GM12891 (cell line): ENCODE measurements around the gene PEX5L.

Experiments
- POLR2AphosphoS5 ChIP-seq: IDR thresholded peaks from 2 replicates; pipeline ENCODE4 v1.6.1; 2011; ENCODE audit warnings: low read depth, low read length, control low read depth
- TAF1 ChIP-seq: IDR thresholded peaks from 2 replicates; pipeline ENCODE4 v1.6.1; 2011; ENCODE audit warnings: low read depth, low read length, control low read depth

- TF ChIP-seq POLR2AphosphoS5 = no peak
- TF ChIP-seq TAF1 = no peak
Measured at GRCh38 chr3:179973931-179974361, 62.8 kb downstream of the PEX5L start.
